OCI-LY7 (cell line): Measurements from ENCODE around the gene TNFAIP8. TPM values are rescaled to one million over a fixed set of nuclear protein-coding genes. Genes with fewer than 3 reads are reported as not detected.

ENCODE experiments used
- BruUV-seq: library from RNA; stranded (reverse); fragments of 400-500 nt; replicated peaks from 2 replicates; lab custom pipeline; 2021; lab: Mats Ljungman, UMichigan
- CTCF ChIA-PET: fragments of 300-600 bp; sonication (Branson Sonifier 250); formaldehyde crosslinking; loops from one replicate; lab custom pipeline; 2022; ENCODE audit warnings: antibody characterized with exemption; ENCODE audit not compliant: unreplicated experiment; lab: Charles Lee
- POLR2A ChIA-PET: fragments of 300-600 bp; sonication (Branson Sonifier 250); formaldehyde crosslinking; loops from one replicate; lab custom pipeline; 2022; ENCODE audit warnings: antibody characterized with exemption; lab: Charles Lee
- DNase-seq: peaks from one replicate; pipeline ENCODE4 v3.0.0-alpha.2; 2015; ENCODE audit warnings: low spot score
- H2AFZ ChIP-seq: fragments of 200-600 bp; sonication (generic), shearing (Covaris generic); 2 replicates; pipeline ENCODE4 v1.6.1; 2014; ENCODE audit warnings: mild to moderate bottlenecking, antibody characterized with exemption, low read length, moderate library complexity
- H3K27ac ChIP-seq: fragments of 200-600 bp; sonication (generic); 2 replicates; pipeline ENCODE4 v1.5.1; 2014; ENCODE audit warnings: mixed run types, low read depth, mild to moderate bottlenecking, moderate library complexity, low read length, inconsistent platforms; ENCODE audit not compliant: poor library complexity, severe bottlenecking
- H3K36me3 ChIP-seq: fragments of 200-600 bp; sonication (generic); 2 replicates; pipeline ENCODE4 v1.6.1; 2014; ENCODE audit warnings: mild to moderate bottlenecking, antibody characterized with exemption, low read length, moderate library complexity, mixed read lengths; ENCODE audit not compliant: insufficient read depth
- H3K4me1 ChIP-seq: fragments of 200-600 bp; sonication (generic); 2 replicates; pipeline ENCODE4 v1.5.1; 2014; ENCODE audit warnings: mild to moderate bottlenecking, low read length; ENCODE audit not compliant: insufficient read depth, poor library complexity, severe bottlenecking
- H3K4me2 ChIP-seq: fragments of 200-600 bp; sonication (generic); 2 replicates; pipeline ENCODE4 v1.6.1; 2014; ENCODE audit warnings: mild to moderate bottlenecking, low read length
- H3K4me3 ChIP-seq: fragments of 200-600 bp; sonication (generic); 2 replicates; pipeline ENCODE4 v1.5.1; 2014; ENCODE audit warnings: mild to moderate bottlenecking, low read depth, low read length; ENCODE audit not compliant: poor library complexity, severe bottlenecking
- H3K79me2 ChIP-seq: fragments of 200-600 bp; sonication (generic); 2 replicates; pipeline ENCODE4 v1.6.1; 2016; ENCODE audit warnings: low read depth, mild to moderate bottlenecking, low read length, moderate library complexity, mixed read lengths; ENCODE audit not compliant: insufficient read depth
- H3K9me2 ChIP-seq: fragments of 200-600 bp; sonication (generic); 2 replicates; pipeline ENCODE4 v1.6.1; 2016; ENCODE audit warnings: mild to moderate bottlenecking, low read length, mixed read lengths; ENCODE audit not compliant: insufficient read depth
- H3K9me3 ChIP-seq: fragments of 200-600 bp; sonication (generic); 2 replicates; pipeline ENCODE4 v1.6.1; 2014; ENCODE audit warnings: mild to moderate bottlenecking, mixed run types, low read length, mixed read lengths
- H4K20me1 ChIP-seq: fragments of 200-600 bp; sonication (generic); 2 replicates; pipeline ENCODE4 v1.6.1; 2014; ENCODE audit warnings: mild to moderate bottlenecking, antibody characterized with exemption, low read length, moderate library complexity, mixed read lengths; ENCODE audit not compliant: insufficient read depth
- CTCF ChIP-seq: fragments of 200-600 bp; sonication (generic); conservative IDR thresholded peaks from 2 replicates; pipeline ENCODE4 v1.5.1; 2014; ENCODE audit warnings: mild to moderate bottlenecking, antibody characterized with exemption, low read length, moderate library complexity, mixed read lengths
- EZH2phosphoT487 ChIP-seq: fragments of 200-600 bp; sonication (generic); IDR thresholded peaks from 2 replicates; pipeline ENCODE4 v1.6.1; 2018; ENCODE audit warnings: low read depth, borderline replicate concordance, mild to moderate bottlenecking, mixed run types, antibody characterized with exemption, low read length, moderate library complexity, mixed read lengths
- intact Hi-C: fragments of 100-400 bp; cut with micrococcal nuclease; formaldehyde crosslinking; loops from one replicate; pipeline ENCODE4 v1.10.0; 2022; ENCODE audit not compliant: unreplicated experiment
- total RNA-seq, 2 experiments: library from RNA; depleted of rRNA in 1 of 2; stranded (reverse); fragments of >200 nt in 1 of 2; shearing (Covaris generic) in 1 of 2; gene quantifications; 2 replicates each; pipeline ENCODE4 v1.2.3, GENCODE V29; 2014 to 2022

TNFAIP8 gene
- total RNA-seq, 2 experiments from 2014 or later: 75.4 to 95.1 TPM

DNA sequence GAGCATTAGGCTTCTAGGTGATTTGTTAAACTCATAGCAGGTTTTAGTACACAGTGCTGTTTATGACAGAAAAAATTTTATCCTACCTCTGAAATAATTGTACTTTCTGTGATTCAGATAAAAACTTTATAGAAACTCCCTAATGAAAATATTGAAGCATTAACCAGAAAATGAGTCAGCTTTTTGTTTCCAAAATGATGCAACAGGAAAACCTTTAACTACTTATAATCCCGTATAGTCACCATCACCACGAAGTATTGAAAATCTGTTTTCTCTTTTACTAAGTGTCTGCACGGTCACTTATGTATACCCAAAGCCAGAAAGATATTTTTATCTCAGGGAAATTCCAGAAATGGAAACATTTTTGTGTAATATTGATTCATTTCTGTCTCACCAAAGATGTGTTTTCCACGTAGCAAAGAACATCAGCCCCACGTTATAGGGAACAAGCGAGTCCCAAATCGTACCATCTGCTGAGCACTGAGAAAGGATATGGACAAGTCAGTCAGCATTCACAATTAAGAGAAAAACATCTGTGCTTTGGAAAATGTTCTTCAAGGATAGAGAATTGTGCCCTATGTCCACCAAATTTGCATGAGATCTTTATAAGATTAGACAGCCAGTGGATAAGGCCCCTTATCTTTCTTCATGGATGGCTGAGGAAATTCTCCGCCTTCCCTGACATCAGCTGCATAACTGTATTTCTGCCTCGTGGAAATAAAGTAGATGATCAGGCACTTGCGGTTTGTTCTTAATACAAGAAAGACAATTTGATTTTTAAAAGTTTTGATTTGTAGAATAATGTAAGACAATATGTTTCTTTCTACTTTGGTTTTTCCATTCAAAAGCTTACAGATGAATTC, 41.9 kb downstream of the TNFAIP8 start:
- H4K20me1 ChIP-seq: peaks cover 4% of the 10 kb centered on the region; the same call in 1 of the 2 replicates
- H3K4me1 ChIP-seq: peaks cover 59% of the 10 kb centered on the region
- peaks cover 35% of the 10 kb centered on the region for H3K36me3 ChIP-seq
- H3K9me2 ChIP-seq: no peaks in the 10 kb centered on the region
- H3K79me2 ChIP-seq: peaks cover 13% of the 10 kb centered on the region
- H3K4me2 ChIP-seq: no peak overlapping the region
- no peak for TF ChIP-seq EZH2phosphoT487
- no peak for TF ChIP-seq CTCF
- DNase-seq: no peak
- no peak overlapping the region for H2AFZ ChIP-seq
- no peak overlapping the region for H3K4me3 ChIP-seq
- intact Hi-C loops: no loop called here
- H3K27ac ChIP-seq: no peak overlapping the region
- POLR2A ChIA-PET: interaction anchor here (0.8 to 2.0 kb wide), 2 partner anchors 15 to 37 kb away, joined by 3 to 8 read pairs; no protein-coding TSS in a partner anchor
- no TSS peak for BruUV-seq
- CTCF ChIA-PET: no interaction called here
- H3K9me3 ChIP-seq: no peaks in the 10 kb centered on the region

- H4K20me1 ChIP-seq: peaks cover 2% of the 10 kb centered on the region; the same call in 1 of the 2 replicates
- no peaks in the 10 kb centered on the region for H3K9me2 ChIP-seq
- peaks cover 58% of the 10 kb centered on the region for H3K4me1 ChIP-seq
- no peak overlapping the region for H3K4me3 ChIP-seq
- TF ChIP-seq EZH2phosphoT487 (no peak), CTCF (no peak)
- H3K9me3 ChIP-seq: no peaks in the 10 kb centered on the region
- H3K79me2 ChIP-seq: peaks cover 2% of the 10 kb centered on the region
- H2AFZ ChIP-seq: no peak overlapping the region
- ChIA-PET POLR2A (interaction anchor here (2.0 kb wide), 1 partner anchor 14 kb away, joined by 8 read pairs; no protein-coding TSS in a partner anchor), CTCF (no interaction called here)
- H3K27ac ChIP-seq: no peak overlapping the region
- no TSS peak for BruUV-seq
- DNase-seq: no peak
- peaks cover 23% of the 10 kb centered on the region for H3K36me3 ChIP-seq
- H3K4me2 ChIP-seq: no peak overlapping the region
- intact Hi-C loops: no loop called here
These were observed 43.1 kb downstream of the TNFAIP8 start for GRCh38 chr5:119398727-119399466.
